Stimulated activated CD4-positive, alpha-beta T cell treated with anti-CD3 and anti-CD28 coated beads, Interleukin-2, amount 100 ng/mL, for 24 hours (primary cell): Measurements from ENCODE around the gene BLVRA.

Experiments
- DNase-seq, 2 donors: peaks; one replicate each; pipeline ENCODE4 v3.0.0-alpha.2; 2020

The BLVRA gene

GRCh38 chr7:43750016-43750887, 8.2 kb upstream of the BLVRA start:
- no peak for DNase-seq

DNA sequence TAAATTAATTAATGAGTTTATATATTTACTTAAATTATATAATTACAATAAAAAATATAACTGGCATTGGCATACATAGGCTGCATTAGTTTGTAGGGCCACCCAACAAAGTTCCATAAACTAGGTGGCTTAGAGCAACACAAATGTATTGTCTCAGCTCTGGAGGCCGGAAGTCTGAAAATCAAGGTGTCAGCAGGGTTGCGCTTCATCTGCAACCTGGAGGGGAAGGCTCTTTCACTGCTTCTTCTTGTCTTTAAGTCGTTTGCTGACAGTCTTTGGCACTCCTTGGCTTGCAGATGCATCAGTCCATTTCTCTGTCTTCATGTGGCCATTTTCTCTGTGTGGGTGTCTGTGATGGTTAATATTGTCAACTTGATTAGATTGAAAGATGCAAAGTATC, 6.1 kb upstream of the BLVRA start:
- no peak for DNase-seq

DNA sequence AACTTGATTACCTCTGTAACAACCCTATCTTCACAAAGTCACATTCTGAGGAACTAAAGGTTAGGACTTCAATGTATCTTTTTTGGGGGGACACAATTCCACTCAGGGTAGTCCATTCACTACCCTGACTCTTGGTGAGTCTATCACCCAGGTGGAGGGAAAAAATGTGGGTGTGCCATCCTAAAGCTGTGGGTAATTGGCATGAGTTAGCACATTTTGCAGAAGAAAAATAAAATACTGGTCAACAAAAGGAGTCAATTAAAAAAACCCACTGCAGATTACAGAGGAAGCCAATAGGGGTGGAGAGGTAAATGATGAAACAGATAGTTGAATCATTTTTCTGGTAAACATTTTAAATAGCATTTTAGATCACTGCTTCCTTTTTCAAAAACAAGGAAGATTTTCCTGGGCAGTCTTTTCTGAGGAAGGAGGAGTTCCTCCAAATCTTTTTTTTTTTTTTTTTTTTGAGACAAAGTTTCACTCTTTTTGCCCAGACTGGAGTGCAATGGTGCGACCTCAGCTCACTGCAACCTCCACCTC, 5.1 kb upstream of the BLVRA start:
- DNase-seq = no peak

DNA sequence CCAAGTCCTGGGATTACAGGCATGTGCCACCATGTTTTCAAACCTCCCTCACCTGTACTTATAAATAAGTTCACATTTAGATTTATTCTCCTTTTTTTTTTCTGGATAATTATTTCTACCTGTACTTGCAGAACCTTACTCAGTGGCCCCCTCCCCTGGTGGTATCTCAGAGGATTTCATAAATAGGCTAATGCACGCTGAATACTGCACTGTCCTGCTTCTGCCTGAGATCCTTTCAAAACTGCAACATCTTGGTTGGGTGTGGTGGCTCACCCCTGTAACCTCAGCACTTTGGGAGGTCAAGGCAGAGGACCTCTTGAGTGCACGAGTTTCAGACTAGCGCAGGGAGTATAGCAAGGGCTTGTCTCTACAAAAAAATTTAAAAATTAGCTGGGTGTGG, 4.6 kb upstream of the BLVRA start:
- DNase-seq = no peak

- DNase-seq = no peak
Measured at GRCh38 chr7:43754596-43754995, 3.9 kb upstream of the BLVRA start.

GRCh38 chr7:43756368-43757072, 2.0 kb upstream of the BLVRA start:
- DNase-seq = no peak

DNA sequence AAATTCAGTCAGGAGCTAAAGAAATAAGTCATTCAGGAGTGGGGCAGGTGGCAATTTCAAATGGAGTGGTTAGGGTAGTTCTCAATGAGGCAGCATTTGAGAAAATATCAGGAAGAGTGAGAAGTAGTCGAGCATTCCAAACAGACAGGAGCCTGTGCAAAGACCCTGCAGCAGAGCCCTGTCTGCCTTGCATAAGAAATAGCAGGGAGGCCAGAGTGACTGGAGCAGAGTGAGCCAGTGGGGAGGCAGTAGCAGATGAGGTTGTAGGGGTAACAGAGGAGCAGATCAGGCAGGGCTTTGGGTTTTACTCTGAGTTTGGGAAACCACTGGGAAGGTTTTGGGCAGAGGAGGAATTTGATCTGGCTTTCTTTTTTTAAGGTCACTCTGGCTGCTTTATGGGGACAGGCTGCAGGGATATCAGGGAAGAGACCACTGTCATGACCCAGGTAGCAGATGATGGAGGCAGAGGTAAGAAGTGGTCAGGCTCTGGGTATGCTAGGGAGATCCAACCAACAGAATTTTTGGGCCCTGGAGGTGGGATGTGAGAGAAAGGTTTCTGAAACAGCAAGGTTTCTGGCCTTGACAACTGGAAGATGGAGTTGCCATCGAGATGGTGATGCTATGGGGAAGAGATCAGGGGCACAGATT, 1.3 kb upstream of the BLVRA start:
- no peak for DNase-seq

DNA sequence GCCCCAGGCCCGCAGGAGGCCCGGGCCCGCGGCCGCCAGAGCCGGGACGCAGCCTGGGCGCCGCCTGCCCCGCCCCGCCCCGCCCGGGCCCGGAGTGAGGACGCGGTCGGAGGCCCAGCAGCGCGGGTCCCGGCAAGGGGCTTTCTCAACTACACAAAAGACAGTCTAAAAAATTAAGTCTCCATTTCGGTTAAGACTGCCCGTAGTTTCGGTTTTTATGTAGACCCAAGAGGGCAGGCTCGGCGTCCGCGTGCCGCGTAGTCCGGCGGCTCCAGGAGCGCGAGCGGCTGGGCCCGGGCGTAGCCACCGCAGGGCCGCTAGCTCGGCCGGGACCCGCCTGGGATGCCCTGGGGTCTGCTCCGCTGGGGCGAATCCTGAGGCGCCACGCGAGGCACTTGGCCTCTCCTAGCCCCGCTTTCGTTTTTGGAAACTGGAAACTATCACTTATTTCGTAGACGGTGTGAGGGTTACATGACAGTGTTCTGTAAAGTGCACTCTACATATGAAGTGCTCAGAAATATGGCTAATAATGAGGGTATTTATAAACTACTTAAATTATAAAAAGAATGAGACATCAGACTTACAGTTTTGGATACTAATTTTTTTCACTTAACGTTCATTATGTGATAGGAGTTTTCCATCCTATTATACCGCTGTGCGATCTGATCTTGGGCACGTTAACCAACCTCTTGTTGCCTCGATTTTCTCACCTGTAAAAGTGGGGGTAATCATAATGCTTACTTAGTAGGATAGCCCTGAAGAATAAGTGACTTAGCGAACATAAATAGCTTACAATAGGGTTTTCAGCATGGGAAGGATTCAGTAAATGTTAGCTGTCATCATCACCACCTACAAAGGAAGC, 573 bp downstream of the BLVRA start:
- peak; percentile 42 to 50 for DNase-seq

DNA sequence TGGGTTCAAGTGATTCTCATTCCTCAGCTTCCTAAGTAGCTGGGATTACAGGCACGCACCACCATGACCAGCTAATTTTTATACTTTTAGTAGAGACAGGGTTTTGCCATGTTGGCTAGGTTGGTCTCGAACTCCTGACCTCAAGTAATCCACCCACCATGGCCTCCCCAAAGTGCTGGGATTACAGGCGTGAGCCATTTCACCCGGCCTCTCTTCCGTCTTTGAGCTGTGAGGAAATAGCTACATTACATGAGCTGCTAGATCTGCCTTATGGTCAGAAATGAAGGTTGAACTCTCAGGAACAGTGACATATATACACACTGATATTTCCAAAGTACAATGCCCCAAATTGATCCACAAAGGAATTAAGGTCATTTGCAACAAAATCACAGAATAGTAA, 2.4 kb downstream of the BLVRA start:
- DNase-seq = no peak

- no peak for DNase-seq
Measured at GRCh38 chr7:43761382-43761781, 2.9 kb downstream of the BLVRA start.

DNA sequence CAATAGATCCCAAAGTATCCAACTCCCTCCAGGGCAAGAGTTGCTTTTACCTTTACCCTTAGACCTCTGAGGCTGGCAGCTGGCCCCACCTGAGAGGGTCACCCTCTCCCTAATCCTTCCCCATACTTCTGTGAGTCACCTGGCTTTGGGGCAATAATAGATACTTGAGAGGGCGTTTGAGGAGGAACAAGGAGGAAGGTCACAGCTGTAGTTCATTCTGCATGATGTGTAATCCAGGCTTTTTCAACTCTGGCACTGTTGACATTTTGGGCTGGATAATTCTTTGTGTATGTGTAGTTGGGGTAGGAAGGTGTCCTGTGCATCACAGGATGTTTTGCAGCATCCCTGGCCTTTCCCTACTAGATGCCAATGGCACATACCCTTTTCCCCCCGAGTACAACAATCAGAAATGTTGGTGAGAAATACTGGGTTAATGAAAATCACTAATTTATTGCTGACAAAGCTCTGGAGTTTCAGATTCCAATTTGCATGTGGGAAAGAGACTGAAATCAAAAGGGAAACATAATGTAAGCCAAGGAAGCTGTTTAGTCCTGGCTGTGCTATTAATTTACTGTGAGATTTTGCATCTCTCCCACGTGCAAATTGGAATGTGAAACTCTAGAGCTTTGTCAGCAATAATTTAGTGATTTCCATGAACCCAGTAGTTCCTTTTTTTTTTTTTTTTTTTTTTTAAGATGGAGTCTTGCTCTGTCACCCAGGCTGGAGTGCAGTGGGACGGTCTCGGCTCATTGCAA, 3.6 kb downstream of the BLVRA start:
- no peak for DNase-seq

GRCh38 chr7:43763183-43763582, 4.7 kb downstream of the BLVRA start:
- no peak for DNase-seq

GRCh38 chr7:43764039-43764761, 5.7 kb downstream of the BLVRA start:
- peak; percentile 55 to 64 for DNase-seq

DNA sequence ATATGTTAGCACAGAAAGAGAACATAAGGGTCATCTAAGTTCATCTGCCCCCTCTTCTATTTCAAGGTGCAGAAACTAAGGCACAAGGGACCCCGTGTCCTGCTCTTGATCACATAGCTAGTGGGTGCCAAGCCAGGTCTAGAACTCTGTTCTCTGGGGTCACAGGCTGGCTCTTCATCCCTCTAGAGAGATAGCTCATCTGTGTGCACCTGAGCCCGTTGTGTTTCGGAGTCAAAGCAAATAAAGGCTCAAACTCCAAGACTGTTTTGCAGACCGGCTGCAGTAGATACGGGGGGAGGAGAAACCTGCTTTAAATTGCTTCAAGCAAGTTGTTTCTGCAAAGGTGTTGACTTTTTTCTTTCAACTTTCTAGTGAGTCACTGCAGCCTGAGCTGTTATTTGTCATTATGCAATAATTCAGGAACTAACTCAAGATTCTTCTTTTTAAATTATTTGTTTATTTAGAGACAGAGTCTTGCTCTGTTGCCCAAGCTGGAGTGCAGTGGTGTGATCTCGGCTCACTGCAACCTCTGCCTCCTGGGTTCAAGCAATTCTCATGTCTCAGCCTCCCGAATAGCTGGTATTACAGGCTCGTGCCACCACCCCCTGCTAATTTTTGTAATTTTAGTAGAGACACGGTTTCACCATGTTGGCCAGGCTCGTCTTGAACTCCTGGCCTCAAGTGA, 6.5 kb downstream of the BLVRA start:
- DNase-seq = peak in 1 of 2 donors; percentile 10

GRCh38 chr7:43766564-43766963, 8.1 kb downstream of the BLVRA start:
- peak in 1 of 2 donors; percentile 12 for DNase-seq

DNA sequence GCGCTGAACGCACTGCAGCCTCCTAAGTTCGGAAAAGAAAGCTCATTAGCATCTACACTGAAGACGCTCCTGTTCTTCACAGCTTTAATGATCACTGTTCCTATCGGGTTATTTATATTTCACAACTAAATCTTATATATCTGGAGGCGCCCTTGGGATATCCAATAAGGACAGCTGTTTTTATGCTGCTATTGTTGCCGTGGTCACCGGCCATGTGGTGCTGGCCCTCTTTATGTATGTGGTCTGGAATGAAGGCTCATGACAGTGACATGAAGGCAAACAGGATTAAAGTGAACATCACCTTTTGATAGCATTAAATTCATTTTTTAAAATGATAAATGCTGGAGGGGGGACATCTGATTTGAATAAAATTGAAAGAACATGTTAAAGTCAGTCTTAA, 8.8 kb downstream of the BLVRA start:
- DNase-seq = peak in 1 of 2 donors; percentile 11

DNA sequence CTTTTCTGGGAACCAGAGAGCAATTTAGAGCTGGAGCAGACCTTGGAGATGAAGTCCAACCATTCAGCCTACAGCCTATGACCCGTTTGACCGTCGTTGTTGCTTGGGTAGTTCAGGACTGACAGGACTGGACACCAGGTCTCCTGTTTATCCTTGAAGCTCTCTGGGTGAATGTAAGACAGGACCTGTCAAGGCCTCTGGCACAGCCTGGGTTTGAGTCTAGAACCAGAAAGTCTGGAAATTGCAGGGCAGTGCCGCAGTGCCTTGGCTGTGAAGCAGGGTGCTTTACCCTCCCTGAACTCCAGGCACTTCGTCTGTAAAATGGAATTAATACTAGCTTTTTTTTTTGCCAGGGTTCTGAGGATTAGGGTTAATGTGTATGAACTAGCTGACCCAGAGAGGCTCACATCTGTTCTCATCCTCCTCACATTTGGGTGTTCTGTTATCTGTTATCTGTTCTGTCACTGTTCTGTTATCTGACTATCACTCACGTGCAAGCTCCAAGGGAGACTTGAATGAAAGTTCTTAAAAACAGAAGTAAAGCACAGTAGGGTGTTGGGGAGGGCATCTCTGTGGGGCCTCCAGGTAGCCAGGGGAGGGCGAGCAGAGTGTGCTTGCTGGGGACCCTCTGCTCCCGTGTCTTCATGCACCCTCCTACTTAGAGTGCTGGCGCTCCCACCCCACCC, 9.9 kb downstream of the BLVRA start:
- DNase-seq = peak in 1 of 2 donors; percentile 8

DNA sequence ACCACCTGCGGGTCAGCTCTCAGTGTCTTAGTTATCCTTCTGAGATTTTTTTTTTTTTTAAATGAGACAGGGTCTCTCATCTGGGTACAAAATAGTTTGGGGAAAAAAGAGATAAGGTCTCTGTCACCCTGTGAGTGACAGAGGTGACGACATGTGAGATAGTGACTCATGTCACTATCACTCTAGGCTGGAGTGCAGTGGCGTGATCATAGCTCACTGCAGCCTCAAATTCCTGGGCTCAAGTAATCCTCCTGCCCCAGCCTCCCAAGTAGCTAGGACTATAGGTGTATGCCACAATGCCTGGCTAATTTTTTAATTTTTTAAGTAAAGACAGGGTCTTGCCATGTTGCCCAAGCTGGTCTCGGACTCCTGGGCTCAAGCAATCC, 10.4 kb downstream of the BLVRA start:
- peak in 1 of 2 donors; percentile 12 for DNase-seq

GRCh38 chr7:43769281-43769680, 10.8 kb downstream of the BLVRA start:
- no peak for DNase-seq
